Activated effector memory CD4-positive, alpha-beta T cell treated with anti-CD3 and anti-CD28 coated beads, Interleukin-2, amount 50 U/mL, for 16 hours (primary cell): ENCODE data around the gene SLC6A11.

Experiments used
- DNase-seq: peaks from one replicate; pipeline ENCODE4 v3.0.0-alpha.2; 2020

Gene SLC6A11

GRCh38 chr3:10957976-10958749 lies 142.1 kb downstream of the SLC6A11 start:
- DNase-seq: no peak

DNA sequence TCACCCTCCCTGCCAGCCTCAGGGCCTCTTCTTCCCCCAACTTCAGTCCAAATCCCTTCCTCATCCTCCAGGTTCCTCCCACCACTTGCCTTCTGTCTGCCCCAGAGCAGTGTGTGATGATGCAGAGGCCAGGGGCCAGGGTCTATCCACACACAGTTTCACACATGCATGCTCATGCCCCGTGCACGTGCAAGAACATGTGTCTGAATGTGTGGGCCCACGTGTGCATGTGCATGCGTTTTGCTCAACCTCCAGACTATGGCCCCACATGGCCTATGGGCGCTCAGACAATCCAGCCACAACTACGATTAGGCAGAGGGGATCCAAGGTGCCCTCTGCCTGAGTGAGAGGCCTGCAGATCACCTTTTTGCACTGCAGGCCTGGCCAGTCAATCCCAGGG lies 144.2 kb downstream of the SLC6A11 start:
- no peak for DNase-seq

DNA sequence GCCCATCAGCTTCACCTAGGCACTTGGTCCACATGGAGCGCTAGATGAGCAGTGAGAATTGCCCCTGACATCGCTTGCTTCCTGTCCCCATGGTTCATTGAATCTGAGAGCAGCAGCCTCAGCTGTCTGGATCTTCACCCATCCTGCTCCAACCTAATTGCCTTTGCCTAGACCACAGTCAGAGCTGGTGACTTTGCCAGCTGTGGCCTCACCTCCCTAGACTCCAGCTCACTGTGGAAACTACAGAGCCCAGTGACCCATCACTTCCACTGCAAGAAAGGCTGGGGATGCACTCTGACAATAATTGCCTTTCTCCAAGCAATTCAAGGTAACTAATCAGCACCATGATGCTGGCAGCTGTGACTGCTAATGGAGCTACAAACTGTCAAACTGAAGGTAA lies 145.9 kb downstream of the SLC6A11 start:
- no peak for DNase-seq

GRCh38 chr3:10962481-10963036 lies 146.5 kb downstream of the SLC6A11 start:
- no peak for DNase-seq

DNA sequence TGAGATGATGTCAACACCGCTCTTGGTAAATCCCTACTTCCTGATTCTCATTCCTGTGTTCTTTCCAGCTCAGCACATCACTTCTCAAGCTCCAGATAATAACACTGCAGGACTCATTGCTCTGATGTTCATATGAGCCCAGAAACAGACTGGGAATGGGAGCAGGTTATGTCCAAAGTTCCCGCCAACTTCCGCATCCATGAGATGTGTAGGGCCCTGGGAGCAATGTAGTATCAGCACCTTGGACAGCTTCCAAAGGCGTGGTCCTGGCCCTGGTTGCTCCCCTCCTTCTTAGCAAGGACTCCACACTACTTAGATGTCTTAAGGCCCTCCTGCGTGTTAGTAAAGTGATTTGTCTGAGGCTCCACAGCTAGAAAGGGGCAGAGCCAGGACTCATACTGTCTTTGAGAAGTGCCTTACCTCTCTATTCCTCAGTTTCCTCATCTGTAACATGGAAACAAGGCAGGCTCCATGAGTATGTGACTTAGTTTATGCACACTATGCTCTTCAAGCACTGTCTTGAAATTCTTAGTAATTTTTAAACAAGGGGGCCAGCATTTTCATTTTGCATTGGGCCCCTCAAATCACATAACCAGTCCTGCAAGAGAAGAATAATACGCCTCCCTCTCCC lies 148.6 kb downstream of the SLC6A11 start:
- DNase-seq: no peak

DNA sequence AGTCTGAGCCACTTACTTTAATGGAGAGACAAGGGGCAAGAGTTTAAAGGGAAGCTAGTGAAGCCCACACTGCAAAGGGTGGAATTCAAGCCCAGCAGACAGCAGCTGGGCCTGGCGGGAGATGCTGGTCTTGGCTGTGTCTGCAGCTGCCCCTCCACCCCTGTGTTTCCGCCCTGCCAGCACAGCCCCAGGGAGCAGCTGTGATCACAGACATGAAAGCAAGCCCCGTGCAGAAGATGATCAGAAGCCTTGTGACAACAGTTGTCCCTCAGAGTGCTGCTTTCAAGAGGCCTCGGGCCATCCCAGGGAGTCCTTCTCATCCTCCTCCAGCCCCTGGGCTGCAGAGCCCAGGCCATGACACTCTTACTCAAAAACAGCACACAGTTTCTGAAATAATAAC lies 152.4 kb downstream of the SLC6A11 start:
- DNase-seq: no peak

DNA sequence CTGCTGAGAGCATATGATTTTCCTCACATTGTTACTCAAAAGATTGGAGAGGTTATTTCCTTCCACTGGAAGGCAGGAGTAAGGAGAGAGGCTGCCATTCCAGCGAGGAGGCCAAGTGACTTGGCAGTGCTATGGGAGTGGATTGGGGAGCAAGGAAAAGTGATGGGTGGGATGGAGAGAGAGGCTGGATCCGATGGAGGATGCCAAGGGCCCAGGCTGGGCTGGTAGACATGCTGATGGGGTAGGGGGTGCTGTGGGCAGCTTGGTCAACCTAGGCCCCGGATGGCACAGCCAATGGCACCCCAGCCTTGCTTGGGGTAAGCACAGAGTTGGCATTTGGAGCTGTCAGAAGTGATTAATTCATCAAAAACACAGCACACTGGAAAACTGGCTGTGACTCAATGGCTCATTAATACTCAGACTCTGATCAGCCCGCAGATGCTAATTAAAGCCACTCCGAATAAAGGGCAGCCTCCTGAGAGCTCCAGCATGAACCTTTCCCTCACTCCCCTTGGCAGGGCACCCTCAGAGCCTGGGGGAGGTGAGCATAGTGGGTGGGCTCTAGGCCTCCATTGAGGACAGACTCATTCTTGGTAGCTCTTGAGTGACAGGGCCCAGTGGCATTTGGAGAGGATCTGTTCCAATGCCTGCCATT lies 154.4 kb downstream of the SLC6A11 start:
- no peak for DNase-seq

DNA sequence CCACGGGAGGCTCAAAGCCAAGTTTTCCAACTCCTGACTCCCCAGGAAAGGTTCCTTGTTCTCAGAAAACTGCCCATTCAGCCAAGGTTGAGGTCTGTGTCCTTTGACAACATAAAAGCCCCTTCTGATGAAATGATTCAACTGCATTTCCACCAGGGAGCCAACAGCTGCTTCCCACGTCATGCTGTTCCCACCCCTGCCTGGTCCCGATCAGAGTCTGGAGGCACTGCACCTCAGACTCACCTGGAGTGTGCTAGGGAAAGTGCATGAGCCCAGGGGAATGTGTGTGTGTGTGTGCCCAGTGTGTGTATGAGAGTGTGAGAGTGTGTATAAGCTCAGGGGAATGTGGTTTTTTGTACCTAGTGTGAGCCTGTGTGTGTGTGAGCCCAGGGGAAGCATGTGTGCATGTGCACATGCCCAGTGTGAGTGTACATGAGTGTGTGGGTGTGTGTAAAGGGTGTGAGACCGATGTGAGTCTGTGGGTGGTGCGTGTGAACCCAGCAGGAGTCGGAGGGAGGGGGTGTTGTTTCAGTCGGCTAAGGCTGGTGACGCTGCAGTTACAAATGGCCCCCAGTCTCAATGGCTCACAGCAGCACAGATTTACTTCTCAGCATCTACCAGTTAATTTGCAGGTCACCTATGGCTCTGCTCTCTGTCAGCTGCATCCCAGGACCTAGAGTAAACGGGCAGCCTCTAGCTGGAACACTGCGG lies 156.2 kb downstream of the SLC6A11 start:
- DNase-seq: no peak

- DNase-seq: no peak
Observed at GRCh38 chr3:10973046-10973595, 157.1 kb downstream of the SLC6A11 start.

- no peak for DNase-seq
Observed at GRCh38 chr3:10974131-10974530, 158.1 kb downstream of the SLC6A11 start.

DNA sequence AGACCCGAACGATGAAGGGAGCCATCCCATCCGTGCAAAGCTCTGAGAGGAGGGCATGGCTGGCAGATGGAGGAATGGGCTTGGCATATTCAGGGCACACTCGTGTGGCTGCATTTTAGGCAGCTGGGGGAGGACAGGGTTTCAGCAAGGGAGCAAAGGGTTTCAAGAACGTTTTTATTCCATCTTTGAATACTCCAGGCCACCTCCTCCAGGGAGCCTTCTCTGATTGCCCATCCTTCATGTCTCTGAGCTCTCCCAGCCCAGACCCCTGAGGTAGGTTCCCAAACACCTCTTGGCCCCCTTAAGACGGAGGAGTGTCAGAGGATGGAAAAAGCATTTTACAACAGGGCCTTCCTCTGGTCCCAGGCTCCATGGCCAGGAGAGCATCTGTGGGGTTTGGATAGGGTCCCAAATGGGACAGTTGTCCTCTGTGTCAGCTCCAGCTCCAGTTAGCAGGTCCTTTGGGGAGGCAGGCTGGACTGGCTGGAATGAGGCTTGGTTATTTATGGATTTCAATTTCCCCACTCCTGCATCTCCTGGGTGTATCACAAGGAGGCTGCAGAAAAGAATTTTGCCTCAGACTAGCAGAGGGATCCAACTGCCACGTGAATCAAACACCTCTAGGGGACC lies 158.8 kb downstream of the SLC6A11 start:
- DNase-seq: no peak

- DNase-seq: no peak
Observed at GRCh38 chr3:10975695-10976234, 159.7 kb downstream of the SLC6A11 start.

- no peak for DNase-seq
Observed at GRCh38 chr3:10976770-10977169, 160.7 kb downstream of the SLC6A11 start.

- DNase-seq: no peak
Observed at GRCh38 chr3:10977892-10978510, 162.0 kb downstream of the SLC6A11 start.

DNA sequence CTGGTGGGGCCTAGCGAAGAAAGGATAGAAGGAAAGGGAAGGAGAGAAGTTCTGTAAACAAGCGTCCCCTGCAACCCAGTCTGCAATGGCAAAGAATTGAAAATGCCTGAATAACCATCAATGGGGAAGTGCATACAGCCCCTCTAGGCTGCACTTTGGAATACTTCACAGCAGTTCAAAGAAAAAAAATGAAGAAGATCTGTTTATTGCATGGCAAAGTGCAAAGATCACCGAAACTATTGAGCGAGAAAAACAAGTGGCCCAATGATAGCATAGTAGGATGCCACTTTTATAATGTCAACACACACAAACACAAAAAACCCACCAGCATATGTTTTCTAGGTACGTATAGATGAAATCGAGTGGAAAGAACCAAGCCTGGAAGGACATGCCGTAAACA lies 162.9 kb downstream of the SLC6A11 start:
- DNase-seq: no peak

- DNase-seq: no peak
Observed at GRCh38 chr3:10980312-10980711, 164.3 kb downstream of the SLC6A11 start.

DNA sequence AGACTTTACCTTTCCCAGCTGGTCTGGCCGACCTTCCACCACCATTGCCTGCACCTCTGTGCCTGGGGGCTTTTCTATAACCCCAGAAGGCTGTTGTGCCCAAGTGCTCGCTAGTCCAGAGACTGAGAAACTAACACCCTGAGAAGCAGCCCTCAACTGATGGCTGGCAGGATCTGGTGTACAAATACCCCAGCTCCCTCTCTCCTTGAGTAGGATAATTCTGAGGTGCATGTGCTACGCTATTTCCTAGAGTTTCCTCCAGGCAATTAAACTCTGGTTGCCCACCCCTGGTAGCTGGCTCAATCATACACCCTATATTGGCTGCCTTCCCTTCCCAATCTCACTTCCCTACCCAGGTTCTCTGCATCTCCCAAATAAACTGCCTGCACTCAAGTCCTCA lies 165.0 kb downstream of the SLC6A11 start:
- no peak for DNase-seq

DNA sequence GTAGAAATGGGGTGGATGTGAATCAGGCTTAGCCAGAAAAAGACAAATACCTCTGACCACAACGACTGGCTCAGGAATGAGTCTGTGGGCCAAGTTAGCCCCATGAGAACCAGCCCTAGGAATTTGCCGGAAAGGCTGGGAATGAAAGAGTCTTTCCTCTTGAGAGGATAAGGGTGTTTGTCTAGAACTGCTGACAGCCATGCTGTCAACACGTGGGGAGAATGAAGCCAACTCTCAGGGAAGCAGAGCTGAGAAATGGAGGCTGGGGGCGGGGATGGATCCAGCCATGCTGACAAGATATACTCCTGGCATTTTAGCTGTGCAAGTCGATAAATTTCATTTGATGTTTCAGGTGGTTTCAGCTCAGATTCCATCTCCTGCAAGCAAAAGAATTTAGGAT lies 165.9 kb downstream of the SLC6A11 start:
- no peak for DNase-seq

DNA sequence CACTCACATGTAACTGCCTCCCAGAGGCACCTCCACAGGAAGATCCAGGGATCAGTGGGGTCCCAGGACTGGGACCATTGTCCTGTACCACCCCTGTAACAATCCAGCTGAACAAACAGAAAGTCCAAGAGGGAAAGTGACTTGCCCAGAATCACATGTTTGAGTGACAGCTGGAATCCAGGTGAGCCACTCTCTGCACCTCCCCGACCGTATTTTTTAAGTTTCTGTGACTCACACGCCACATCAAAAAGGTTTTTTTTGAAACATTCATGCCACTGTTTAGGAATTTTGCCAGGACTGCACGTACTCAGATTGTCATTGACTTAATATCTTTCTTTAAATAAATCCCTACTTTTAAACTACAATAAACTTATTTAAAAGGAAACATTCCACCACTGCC lies 166.8 kb downstream of the SLC6A11 start:
- DNase-seq: no peak

- no peak for DNase-seq
Observed at GRCh38 chr3:10983219-10983916, 167.3 kb downstream of the SLC6A11 start.

DNA sequence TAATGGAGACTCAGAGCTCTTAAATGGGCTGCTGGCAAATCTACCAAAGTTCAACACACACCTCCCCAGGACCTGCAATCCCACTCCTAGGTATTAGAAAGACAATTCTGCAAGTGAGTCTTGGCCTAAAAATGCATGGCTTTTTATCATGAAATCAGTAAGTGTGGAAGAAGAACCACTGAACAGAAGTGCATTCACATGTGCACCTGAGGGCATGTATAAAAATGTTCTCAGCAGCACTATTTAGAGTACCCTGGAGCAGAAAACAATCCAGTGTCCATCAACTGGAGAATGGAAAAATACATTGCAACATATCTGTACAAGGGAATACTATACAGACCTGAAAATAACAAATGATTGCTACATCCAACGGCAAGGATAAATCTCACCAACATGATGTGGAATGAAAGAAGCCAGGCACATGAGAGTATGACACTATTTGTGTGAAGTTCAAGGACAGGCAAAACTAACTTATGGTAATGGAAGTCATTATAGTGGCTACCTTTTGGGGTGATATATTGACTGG lies 168.4 kb downstream of the SLC6A11 start:
- no peak for DNase-seq
